Activated CD4-positive, CD25-positive, alpha-beta regulatory T cell treated with anti-CD3 and anti-CD28 coated beads, Interleukin-2, amount 50 U/mL, for 16 hours (primary cell): Measurements from ENCODE around the gene ZNF275.
"Not testable (repeated sequence)": the region's sequence is repeated elsewhere in the genome, so short reads cannot be mapped to it uniquely, and the experiment has no call there.

Experiments used
- DNase-seq: peaks from one replicate; pipeline ENCODE4 v3.0.0-alpha.2; 2020; ENCODE audit warnings: low read depth, low spot score

The ZNF275 gene

GRCh38 chrX:153319295-153320046, 14.5 kb upstream of the ZNF275 start:
- DNase-seq, result no peak

GRCh38 chrX:153320047-153320443, 13.9 kb upstream of the ZNF275 start:
- DNase-seq, result not testable (repeated sequence)

GRCh38 chrX:153320555-153321184, 13.3 kb upstream of the ZNF275 start:
- no peak for DNase-seq

GRCh38 chrX:153321381-153322124, 12.4 kb upstream of the ZNF275 start, which contains the start of gene PNMA6F:
Gene PNMA6F, minus strand, starts transcription at chrX:153321767. Its CDS starts 1,093 bp downstream, at chrX:153320674.
- DNase-seq, result no peak

GRCh38 chrX:153327561-153327960, 6.4 kb upstream of the ZNF275 start:
- no peak for DNase-seq

- no peak for DNase-seq
Measured at GRCh38 chrX:153333266-153333665, 687 bp upstream of the ZNF275 start.

GRCh38 chrX:153334654-153335295, 822 bp downstream of the ZNF275 start:
- no peak for DNase-seq

GRCh38 chrX:153336121-153336894, 2.4 kb downstream of the ZNF275 start:
- no peak for DNase-seq

- DNase-seq, result no peak
Measured at GRCh38 chrX:153336988-153337387, 3.0 kb downstream of the ZNF275 start.

- DNase-seq, result no peak
Measured at GRCh38 chrX:153338836-153339235, 4.9 kb downstream of the ZNF275 start.

GRCh38 chrX:153339662-153340061, 5.7 kb downstream of the ZNF275 start:
- no peak for DNase-seq

GRCh38 chrX:153340111-153340510, 6.2 kb downstream of the ZNF275 start:
- no peak for DNase-seq

GRCh38 chrX:153342762-153343558, 9.0 kb downstream of the ZNF275 start:
- DNase-seq, result no peak

GRCh38 chrX:153343674-153344073, 9.7 kb downstream of the ZNF275 start:
- no peak for DNase-seq

- no peak for DNase-seq
Measured at GRCh38 chrX:153347530-153347929, 13.6 kb downstream of the ZNF275 start.

GRCh38 chrX:153348421-153348820, 14.5 kb downstream of the ZNF275 start:
- DNase-seq, result no peak

- no peak for DNase-seq
Measured at GRCh38 chrX:153349952-153350351, 16.0 kb downstream of the ZNF275 start.

- DNase-seq, result no peak
Measured at GRCh38 chrX:153351981-153352380, 18.0 kb downstream of the ZNF275 start.

GRCh38 chrX:153352858-153353257, 18.9 kb downstream of the ZNF275 start:
- no peak for DNase-seq

GRCh38 chrX:153353416-153353815, 19.5 kb downstream of the ZNF275 start:
- no peak for DNase-seq
